CD4-positive, alpha-beta T cell treated with Interleukin-12 subunit alpha and Interleukin-12 subunit beta, for 1 hour (primary cell): ENCODE data around the gene LMBRD1.
A peak's percentile ranks its signal among the peaks of the same experiment; 100 is the strongest.
"Not testable (repeated sequence)": the region's sequence is repeated elsewhere in the genome, so short reads cannot be mapped to it uniquely, and the experiment has no call there.

Source experiments
- DNase-seq: peaks from one replicate; pipeline ENCODE4 v3.0.0-alpha.2; 2020

LMBRD1 gene

GRCh38 chr6:69795469-69796072, 1.2 kb downstream of the LMBRD1 start:
- DNase-seq = no peak

GRCh38 chr6:69792292-69792691, 4.5 kb downstream of the LMBRD1 start:
- DNase-seq = no peak

GRCh38 chr6:69791065-69791471, 5.7 kb downstream of the LMBRD1 start:
- DNase-seq = no peak

- no peak for DNase-seq
Observed at GRCh38 chr6:69790629-69791028, 6.2 kb downstream of the LMBRD1 start.

DNA sequence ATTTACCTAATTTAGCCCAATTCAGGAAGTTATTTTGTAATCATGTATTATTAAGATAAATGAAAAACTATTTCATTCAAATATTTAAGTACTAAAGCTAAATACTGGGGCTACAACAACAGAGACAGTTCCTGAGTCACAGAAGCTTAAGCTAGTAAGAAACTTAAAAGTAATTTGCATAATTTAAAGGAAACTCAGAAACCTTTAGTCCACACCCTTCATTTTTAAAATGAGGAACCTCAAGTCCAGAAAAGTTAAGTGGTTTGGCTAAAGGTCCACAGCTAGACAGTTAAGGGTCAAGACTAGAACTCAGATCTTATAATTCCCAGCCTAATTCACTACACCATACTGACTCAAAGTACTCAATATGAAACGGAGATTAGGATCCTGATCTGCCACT, 7.2 kb downstream of the LMBRD1 start:
- DNase-seq = no peak

DNA sequence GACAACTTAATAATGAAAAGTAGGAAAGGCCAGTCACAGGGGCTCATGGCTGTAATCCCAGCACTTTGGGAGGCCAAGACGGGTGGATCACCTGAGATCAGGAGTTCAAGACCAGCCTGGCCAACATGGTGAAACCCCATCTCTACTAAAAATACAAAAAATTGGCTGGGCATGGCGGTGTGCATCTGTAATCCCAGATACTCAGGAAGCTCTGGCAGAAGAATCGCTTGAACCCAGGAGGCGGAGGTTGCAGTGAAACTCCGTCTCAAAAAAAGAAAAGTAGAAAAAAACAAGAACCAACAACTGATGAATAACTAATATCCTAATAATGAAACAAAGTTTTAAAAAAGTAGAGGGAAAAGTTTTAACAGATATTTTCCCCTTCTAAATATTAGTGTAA, 9.4 kb downstream of the LMBRD1 start:
- DNase-seq = not testable (repeated sequence)

DNA sequence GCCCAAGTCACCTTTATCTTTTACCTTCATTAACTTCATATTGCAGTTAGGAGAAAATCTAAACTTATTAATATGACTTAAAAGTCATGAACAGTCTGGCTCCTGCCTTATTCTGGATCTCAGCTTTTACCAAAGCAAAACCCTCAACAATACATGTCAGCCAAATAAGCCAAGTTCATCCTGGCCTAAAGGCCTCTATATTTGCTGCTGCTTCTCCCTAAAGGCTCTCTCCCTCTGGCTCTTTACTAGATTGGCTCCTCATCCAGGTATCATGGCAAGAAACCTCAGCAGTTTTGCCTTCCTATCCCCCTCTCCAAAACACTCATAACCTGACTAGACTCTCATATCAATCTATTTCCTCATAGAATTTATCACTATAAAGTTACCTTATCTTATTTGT, 11.1 kb downstream of the LMBRD1 start:
- DNase-seq = no peak

- DNase-seq = no peak
Observed at GRCh38 chr6:69784595-69785377, 12.0 kb downstream of the LMBRD1 start.

- DNase-seq = no peak
Observed at GRCh38 chr6:69783108-69783507, 13.7 kb downstream of the LMBRD1 start.

GRCh38 chr6:69780585-69781178, 16.1 kb downstream of the LMBRD1 start:
- DNase-seq = no peak

DNA sequence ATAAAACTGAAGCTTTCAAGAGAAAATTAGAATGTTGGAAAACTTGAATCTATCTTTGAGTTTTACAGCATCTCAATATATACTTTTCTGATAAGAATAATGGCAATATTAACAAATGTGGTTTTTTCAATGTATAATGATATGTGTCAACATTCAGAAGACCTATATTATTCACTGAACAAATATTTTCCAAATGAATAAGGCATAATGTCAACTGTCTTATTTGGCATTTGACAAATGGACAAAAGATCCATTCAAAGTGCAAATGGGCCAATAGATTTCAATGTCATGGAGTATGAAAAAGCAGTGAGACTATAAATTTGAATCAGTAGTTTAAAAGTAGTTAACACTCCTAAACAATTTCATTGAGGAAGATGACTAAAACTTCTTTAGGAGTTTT, 20.9 kb downstream of the LMBRD1 start:
- no peak for DNase-seq

DNA sequence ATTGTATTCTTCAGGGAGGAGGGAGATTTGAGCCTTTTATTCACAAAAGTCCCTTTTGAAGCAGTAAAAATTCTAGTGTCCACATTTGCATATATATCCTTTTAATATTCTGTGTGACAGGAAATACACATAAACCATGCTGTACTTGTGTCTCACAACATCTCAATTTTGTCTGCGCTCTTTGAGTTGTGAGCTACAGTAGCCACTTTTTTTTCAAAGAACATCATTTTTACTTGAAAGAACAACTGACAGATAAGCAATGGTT, 21.3 kb downstream of the LMBRD1 start:
- no peak for DNase-seq

- DNase-seq = no peak
Observed at GRCh38 chr6:69774740-69775584, 21.8 kb downstream of the LMBRD1 start.

DNA sequence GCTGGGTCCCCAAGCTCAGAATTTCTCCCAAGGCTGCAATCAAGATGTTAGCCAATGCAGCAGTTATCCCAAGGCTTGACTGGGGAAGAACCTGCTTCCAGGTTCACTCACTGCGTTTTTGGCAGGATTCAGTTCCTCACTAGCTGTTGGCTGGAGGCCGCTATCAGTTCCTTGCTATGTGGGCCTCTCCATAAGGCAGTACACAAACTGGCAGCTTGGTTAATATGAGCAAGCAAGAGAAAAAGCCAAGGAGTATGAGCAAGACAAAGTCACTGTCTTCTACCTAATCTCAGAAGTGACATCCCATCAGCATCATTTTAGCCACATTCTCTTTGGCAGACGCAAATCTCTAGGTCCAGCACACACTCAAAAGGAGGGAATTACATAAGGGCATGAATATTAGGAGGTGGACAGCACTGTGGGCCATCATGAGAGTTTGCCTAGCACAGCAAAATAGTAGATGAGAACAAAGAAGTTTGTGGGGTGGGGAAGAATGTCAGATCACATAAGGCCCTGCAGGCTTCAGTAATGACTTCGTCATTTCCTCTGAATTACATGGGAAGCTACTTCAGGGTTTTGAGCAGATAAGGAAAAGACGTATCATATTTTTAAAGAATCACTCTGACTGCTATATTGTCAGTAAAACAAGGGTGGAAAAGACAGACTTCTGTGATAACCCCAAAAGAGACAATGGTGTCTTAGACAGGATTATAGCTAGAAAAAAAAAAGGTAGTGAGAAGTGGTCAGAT, 25.5 kb downstream of the LMBRD1 start:
- no peak for DNase-seq

GRCh38 chr6:69768664-69769063, 28.1 kb downstream of the LMBRD1 start:
- DNase-seq = no peak

DNA sequence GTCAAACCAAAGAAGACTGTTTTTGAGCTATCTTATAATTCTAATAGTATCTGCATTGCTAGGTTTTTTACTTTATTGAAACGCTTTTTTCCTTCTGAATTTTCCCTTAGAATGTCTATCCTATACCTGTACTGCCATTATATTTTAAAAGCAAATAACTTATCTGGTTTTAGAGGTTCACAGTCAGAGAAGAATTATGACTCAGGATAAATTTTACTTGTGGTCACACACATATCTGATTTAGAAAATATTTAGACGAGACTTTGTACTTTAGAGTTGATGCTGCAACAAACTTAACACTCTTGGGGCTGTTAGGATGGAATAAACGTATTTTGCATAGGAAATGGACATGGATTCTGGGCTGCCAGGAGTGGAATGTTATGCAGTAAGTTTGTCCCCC, 33.0 kb downstream of the LMBRD1 start:
- no peak for DNase-seq

DNA sequence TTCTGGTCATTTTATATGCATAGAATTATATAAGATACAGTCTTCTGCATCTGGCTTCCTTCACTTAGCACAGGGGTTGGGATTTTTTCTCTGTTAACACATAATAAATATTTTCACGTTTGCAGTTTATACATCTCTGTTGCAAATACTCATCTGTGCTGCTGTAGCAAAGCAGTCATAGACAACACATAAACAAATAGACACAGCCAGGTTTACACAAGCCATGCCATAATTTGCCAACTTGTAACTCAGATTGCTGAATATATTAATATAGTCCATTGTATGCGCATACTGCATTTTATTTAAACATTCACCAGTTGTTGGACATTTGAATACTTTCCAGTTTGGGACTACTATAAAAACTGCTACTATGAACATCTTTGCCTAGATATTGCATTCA, 35.0 kb downstream of the LMBRD1 start:
- DNase-seq = no peak

DNA sequence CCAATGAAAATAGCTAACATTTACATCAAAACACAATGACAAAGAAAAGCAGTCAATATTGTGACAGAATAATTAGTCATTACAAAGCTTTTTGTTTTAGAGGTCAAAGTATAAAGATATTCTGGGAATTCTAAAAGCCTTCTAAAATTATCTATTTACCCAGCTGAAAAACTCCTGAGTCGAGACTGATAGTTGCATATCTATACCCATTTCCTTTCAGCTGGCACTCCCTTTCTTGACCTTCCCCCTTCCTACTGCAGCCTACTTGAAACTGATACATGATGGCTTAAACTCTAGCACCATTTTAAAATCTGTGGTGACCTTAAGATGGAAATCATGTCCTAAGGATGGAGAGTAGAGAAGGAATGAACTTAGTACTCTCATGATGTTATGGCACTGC, 38.6 kb downstream of the LMBRD1 start:
- DNase-seq = no peak

GRCh38 chr6:69756907-69757306, 39.9 kb downstream of the LMBRD1 start:
- DNase-seq = no peak

DNA sequence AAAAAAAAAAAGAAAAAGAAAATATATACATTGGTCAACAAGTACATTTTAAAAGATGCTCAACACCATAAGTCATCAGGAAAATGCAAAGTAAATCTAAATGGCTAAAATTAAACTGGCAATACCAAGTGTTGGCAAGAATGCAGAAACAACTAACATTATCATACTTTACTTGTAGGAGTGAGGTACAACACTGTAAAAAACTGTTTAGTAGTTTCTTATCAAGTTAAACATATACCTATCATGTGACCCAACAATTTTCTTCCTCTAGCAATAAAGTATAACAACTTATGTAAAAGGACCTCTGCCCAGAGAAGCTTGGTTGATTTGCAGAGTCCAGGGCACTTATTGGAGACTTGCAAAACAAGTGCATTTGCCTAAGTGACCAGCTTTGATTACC, 40.4 kb downstream of the LMBRD1 start:
- DNase-seq = no peak

DNA sequence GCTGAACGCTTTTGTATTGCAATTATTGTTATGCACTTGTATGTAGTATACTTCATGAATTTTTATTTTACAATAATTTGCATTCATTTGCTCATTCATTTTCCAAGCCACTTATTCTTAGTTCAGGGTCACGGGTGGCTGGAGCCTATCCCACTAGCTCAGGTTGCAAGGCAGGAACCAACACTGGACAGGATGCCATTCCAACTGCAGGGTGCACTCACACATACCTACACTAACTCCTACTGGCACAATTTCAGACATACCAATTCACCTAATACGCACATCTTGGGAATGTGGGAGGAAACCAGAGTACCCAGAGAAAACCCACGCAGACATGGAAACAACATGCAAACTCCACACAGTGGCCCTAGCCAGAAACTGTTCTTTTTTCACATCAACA, 61.8 kb downstream of the LMBRD1 start:
- no peak for DNase-seq

DNA sequence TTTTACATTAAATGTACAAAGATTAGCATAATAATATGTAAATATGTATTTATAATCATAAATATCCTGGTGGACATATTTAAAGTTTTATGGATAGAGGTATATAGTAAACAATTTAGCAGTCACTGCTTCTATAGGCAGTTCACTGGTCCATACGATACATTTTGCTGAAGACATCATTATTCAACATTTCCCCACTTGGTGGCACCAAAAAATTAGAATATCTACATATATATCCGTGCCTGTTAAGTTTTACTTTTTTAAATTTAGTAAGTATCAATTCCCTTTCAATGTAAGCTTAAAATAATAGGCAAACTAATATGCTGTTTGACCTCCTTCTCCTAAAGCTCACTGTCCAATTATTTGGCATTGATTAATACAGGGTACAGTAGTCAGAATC, 64.2 kb downstream of the LMBRD1 start:
- DNase-seq = peak; percentile 15

DNA sequence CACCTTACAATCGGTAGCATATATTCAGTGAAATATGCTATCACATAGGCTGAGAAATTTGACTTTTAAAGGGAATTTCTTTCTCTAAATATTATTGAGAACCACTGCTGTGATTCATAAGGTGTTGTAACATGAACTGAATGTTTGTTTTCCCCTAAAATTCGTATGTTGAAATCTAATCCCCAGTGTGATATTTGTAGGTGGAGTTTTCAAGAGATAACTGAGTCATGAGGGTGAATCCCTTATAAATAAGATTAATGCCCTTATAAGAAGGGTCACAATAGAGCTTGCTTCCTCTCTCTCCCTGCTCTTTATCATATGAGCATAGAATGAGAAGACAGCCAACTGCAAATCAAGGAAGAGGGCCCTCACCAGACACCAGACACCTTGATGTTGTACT, 64.8 kb downstream of the LMBRD1 start:
- DNase-seq = no peak
